ENCODE measurements around the gene GMDS. TPM values are rescaled to one million over a fixed set of nuclear protein-coding genes. Genes with fewer than 3 reads are reported as not detected.

GMDS gene
- total and polyA plus RNA-seq, 11 donors = 4.5 to 10.7 (median 7.0) TPM

GRCh38 chr6:1940381-1940780, 305.0 kb downstream of the GMDS start:
- intact Hi-C loops (cut with DNase I) = no loop called here

GRCh38 chr6:1933292-1933691, 312.1 kb downstream of the GMDS start:
- ATAC-seq = no peak
- Histone ChIP-seq H3K9me3 (peaks cover 0 to 16% (median 0%) of the 10 kb centered on the region in 12 donors), H3K4me3 (no peak overlapping the region), H3K27me3 (no peaks in the 10 kb centered on the region), H3K4me1 (no peaks in the 10 kb centered on the region), H3K36me3 (no peaks in the 10 kb centered on the region), H3K27ac (no peak overlapping the region)
- TF ChIP-seq, protein P1, sequence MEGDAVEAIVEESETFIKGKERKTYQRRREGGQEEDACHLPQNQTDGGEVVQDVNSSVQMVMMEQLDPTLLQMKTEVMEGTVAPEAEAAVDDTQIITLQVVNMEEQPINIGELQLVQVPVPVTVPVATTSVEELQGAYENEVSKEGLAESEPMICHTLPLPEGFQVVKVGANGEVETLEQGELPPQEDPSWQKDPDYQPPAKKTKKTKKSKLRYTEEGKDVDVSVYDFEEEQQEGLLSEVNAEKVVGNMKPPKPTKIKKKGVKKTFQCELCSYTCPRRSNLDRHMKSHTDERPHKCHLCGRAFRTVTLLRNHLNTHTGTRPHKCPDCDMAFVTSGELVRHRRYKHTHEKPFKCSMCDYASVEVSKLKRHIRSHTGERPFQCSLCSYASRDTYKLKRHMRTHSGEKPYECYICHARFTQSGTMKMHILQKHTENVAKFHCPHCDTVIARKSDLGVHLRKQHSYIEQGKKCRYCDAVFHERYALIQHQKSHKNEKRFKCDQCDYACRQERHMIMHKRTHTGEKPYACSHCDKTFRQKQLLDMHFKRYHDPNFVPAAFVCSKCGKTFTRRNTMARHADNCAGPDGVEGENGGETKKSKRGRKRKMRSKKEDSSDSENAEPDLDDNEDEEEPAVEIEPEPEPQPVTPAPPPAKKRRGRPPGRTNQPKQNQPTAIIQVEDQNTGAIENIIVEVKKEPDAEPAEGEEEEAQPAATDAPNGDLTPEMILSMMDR (IDR thresholded peaks at IDR 0.05) = no peak
- no peak for TF ChIP-seq POLR2A (IDR thresholded peaks at IDR 0.05)
- intact Hi-C loops (cut with DNase I) = no loop called here
- no peak for DNase-seq
- WGBS, 4 donors = 96 to 99% (median 97%) methylated on average over 4 of the region's 4 CpGs

More at GRCh38 chr6:1940381-1940780, 305.0 kb downstream of the GMDS start:
- Histone ChIP-seq H3K9me3 (no peaks in the 10 kb centered on the region), H3K27me3 (no peaks in the 10 kb centered on the region), H3K36me3 (no peaks in the 10 kb centered on the region), H3K4me3 (no peak overlapping the region), H3K27ac (no peak overlapping the region), H3K4me1 (no peaks in the 10 kb centered on the region)
- WGBS, 4 donors = 83 to 89% (median 85%) methylated on average over 2 of the region's 2 CpGs
- DNase-seq (no peak), ATAC-seq (no peak)
- TF ChIP-seq, protein P1 (IDR thresholded peaks at IDR 0.05) = no peak
- TF ChIP-seq POLR2A (IDR thresholded peaks at IDR 0.05) = no peak

DNA sequence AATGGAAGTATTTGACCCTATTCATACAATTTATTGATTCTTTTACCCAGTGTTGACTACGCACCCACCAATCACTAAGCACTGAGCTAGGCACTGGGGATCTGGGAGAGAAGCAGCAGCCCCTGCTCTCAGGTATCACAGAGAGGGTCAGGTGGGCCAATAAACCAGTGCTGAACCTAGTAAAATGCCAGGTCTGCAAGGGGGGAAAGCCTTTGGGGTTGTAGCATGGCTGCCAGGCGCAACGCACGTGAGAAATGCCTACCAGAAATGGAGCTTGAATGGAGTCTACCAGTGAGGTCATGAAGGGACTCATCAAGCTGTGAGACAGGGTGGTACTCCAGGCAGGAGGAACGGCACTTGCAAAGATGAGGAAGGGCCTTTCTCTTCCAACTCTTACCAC, 313.6 kb downstream of the GMDS start:
- ATAC-seq (no peak), DNase-seq (no peak)
- H3K27ac ChIP-seq = no peak overlapping the region
- TF ChIP-seq, protein P1 (IDR thresholded peaks at IDR 0.05) = no peak
- no peak for TF ChIP-seq POLR2A (IDR thresholded peaks at IDR 0.05)
- no peak overlapping the region for H3K4me3 ChIP-seq
- no peaks in the 10 kb centered on the region for H3K27me3 ChIP-seq
- H3K4me1 ChIP-seq = no peaks in the 10 kb centered on the region
- no peaks in the 10 kb centered on the region for H3K36me3 ChIP-seq
- intact Hi-C loops (cut with DNase I) = no loop called here
- peaks cover 0 to 16% (median 0%) of the 10 kb centered on the region in 12 donors for H3K9me3 ChIP-seq
- 97 to 100% (median 97%) methylated on average over 5 of the region's 5 CpGs for WGBS, 4 donors

DNA sequence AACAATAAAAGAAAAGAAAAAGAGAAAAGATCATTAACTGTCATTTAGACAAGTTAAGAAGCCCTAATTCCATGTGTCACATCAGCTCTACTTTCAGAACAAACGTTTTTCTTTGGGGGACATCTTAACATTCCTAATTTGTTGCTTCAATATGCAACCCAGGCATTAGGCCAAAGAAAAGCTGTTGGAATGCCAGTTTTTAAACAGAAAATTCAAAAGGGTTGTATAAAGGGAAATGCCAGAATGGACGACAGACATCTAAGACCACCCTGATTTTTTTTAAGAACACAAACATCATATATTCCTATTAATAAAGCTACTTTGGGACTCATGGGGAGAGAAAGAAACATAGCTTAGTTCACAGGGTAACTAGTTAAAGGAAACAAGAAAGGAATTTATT, 315.0 kb downstream of the GMDS start:
- DNase-seq = no peak
- Histone ChIP-seq H3K36me3 (no peaks in the 10 kb centered on the region), H3K4me1 (no peaks in the 10 kb centered on the region), H3K4me3 (no peak overlapping the region), H3K27me3 (no peaks in the 10 kb centered on the region), H3K9me3 (peaks cover 0 to 16% (median 0%) of the 10 kb centered on the region in 12 donors), H3K27ac (no peak overlapping the region)
- no peak for ATAC-seq
- no peak for TF ChIP-seq POLR2A (IDR thresholded peaks at IDR 0.05)
- TF ChIP-seq, protein P1 (IDR thresholded peaks at IDR 0.05) = no peak
- intact Hi-C loops (cut with DNase I) = no loop called here
- 47 to 49% (median 48%) methylated on average over 2 of the region's 2 CpGs for whole genome bisulfite sequencing, 4 donors

All from heart left ventricle (tissue), 16 donors.